ENCODE measurements around the gene IRF2BP2. TPM values are rescaled to one million over a fixed set of nuclear protein-coding genes. Genes with fewer than 3 reads are reported as not detected.

Gene IRF2BP2
- total and polyA plus RNA-seq, 2 donors (not counting 1 experiment from before 2014, with no cell fraction given) = 126 to 255 TPM

GRCh38 chr1:234644928-234645327, 35.0 kb upstream of the IRF2BP2 start:
- no peak overlapping the region for H3K9ac ChIP-seq (ENCODE audit: low read length)
- no peaks in the 10 kb centered on the region for H4K20me1 ChIP-seq (ENCODE audit: control insufficient read depth, insufficient read depth, low read length, poor library complexity, severe bottlenecking)
- H3K27me3 ChIP-seq (replicated peaks in 1 of 4; ENCODE audit: control extremely low read depth in 1 of 4, control insufficient read depth in 3 of 4, insufficient read depth in 4 of 4, low read length in 3 of 4) = no peaks in the 10 kb centered on the region
- ATAC-seq (ENCODE audit: low read depth) = no peak
- H3K9me3 ChIP-seq (ENCODE audit: control extremely low read depth in 1 of 3, control insufficient read depth in 2 of 3, insufficient read depth in 1 of 3, low read length in 2 of 3) = peaks cover 0 to 4% (median 0%) of the 10 kb centered on the region in 3 donors
- WGBS (ENCODE audit: insufficient coverage) = no CpG with 5 or more reads among the region's 3 CpGs
- Mint-ChIP-seq H3K9me3 (ENCODE audit: insufficient read depth) (peaks cover 4% of the 10 kb centered on the region), H3K4me3 (no peak overlapping the region), H3K27me3 (peaks cover 4% of the 10 kb centered on the region), H3K27ac (no peak overlapping the region), H3K4me1 (no peaks in the 10 kb centered on the region)
- intact Hi-C loops (cut with micrococcal nuclease) = no loop called here
- no peak for DNase-seq
- TF ChIP-seq, protein P1, sequence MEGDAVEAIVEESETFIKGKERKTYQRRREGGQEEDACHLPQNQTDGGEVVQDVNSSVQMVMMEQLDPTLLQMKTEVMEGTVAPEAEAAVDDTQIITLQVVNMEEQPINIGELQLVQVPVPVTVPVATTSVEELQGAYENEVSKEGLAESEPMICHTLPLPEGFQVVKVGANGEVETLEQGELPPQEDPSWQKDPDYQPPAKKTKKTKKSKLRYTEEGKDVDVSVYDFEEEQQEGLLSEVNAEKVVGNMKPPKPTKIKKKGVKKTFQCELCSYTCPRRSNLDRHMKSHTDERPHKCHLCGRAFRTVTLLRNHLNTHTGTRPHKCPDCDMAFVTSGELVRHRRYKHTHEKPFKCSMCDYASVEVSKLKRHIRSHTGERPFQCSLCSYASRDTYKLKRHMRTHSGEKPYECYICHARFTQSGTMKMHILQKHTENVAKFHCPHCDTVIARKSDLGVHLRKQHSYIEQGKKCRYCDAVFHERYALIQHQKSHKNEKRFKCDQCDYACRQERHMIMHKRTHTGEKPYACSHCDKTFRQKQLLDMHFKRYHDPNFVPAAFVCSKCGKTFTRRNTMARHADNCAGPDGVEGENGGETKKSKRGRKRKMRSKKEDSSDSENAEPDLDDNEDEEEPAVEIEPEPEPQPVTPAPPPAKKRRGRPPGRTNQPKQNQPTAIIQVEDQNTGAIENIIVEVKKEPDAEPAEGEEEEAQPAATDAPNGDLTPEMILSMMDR (IDR thresholded peaks at IDR 0.05) = no peak
- TF ChIP-seq EZH2 (IDR thresholded peaks at IDR 0.05; ENCODE audit: borderline replicate concordance, insufficient read depth, low read depth, low read length, poor library complexity, severe bottlenecking) = no peak
- CTCF ChIA-PET = no interaction called here
- no peaks in the 10 kb centered on the region for H3K79me2 ChIP-seq (ENCODE audit: control insufficient read depth, insufficient read depth, low read length)
- H3K36me3 ChIP-seq (replicated peaks in 1 of 2; ENCODE audit: control extremely low read depth in 1 of 2, control insufficient read depth in 1 of 2, extremely low read depth in 1 of 2, insufficient read depth in 2 of 2, low read length in 1 of 2) = no peaks in the 10 kb centered on the region
- H3K4me1 ChIP-seq (ENCODE audit: control insufficient read depth in 2 of 2, insufficient read depth in 2 of 2, low read length in 2 of 2) = no peaks in the 10 kb centered on the region
- POLR2A ChIA-PET = no interaction called here
- no peak overlapping the region for H3K4me2 ChIP-seq (replicated peaks; ENCODE audit: low read depth, low read length, poor library complexity, severe bottlenecking)
- H3K27ac ChIP-seq (ENCODE audit: low read length in 2 of 2) = no peak overlapping the region
- H2AFZ ChIP-seq (ENCODE audit: insufficient read depth, low read depth, low read length, poor library complexity, severe bottlenecking) = no peak overlapping the region
- no peak overlapping the region for H3K4me3 ChIP-seq (ENCODE audit: control extremely low read depth in 1 of 5, extremely low read depth in 1 of 5, insufficient read depth in 1 of 5, low read depth in 2 of 5, low read length in 4 of 5)

DNA sequence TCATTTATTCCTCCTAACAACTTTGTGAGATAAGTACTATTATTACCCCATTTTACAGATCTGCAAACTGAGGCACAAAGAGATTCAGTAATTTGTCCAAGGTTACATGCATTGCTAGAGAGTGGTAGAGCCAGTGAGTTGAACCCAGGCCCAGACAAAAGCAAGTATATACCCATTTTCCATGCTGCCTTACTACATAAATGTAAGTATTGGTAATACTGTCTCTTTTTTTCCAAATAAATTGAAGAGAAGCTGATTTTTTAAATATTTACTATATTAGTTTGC, 33.8 kb upstream of the IRF2BP2 start:
- no peaks in the 10 kb centered on the region for H4K20me1 ChIP-seq (ENCODE audit: control insufficient read depth, insufficient read depth, low read length, poor library complexity, severe bottlenecking)
- no peak overlapping the region for H3K4me2 ChIP-seq (replicated peaks; ENCODE audit: low read depth, low read length, poor library complexity, severe bottlenecking)
- Mint-ChIP-seq H3K27me3 (peaks cover 4% of the 10 kb centered on the region), H3K9me3 (ENCODE audit: insufficient read depth) (peaks cover 4% of the 10 kb centered on the region), H3K4me3 (no peak overlapping the region), H3K4me1 (no peaks in the 10 kb centered on the region), H3K27ac (no peak overlapping the region)
- H3K9me3 ChIP-seq (ENCODE audit: control extremely low read depth in 1 of 3, control insufficient read depth in 2 of 3, insufficient read depth in 1 of 3, low read length in 2 of 3) = peaks cover 0 to 4% (median 0%) of the 10 kb centered on the region in 3 donors
- H3K79me2 ChIP-seq (ENCODE audit: control insufficient read depth, insufficient read depth, low read length) = no peaks in the 10 kb centered on the region
- no peak overlapping the region for H3K4me3 ChIP-seq (ENCODE audit: control extremely low read depth in 1 of 5, extremely low read depth in 1 of 5, insufficient read depth in 1 of 5, low read depth in 2 of 5, low read length in 4 of 5)
- H3K36me3 ChIP-seq (replicated peaks in 1 of 2; ENCODE audit: control extremely low read depth in 1 of 2, control insufficient read depth in 1 of 2, extremely low read depth in 1 of 2, insufficient read depth in 2 of 2, low read length in 1 of 2) = no peaks in the 10 kb centered on the region
- H3K9ac ChIP-seq (ENCODE audit: low read length) = no peak overlapping the region
- TF ChIP-seq EZH2 (IDR thresholded peaks at IDR 0.05; ENCODE audit: borderline replicate concordance, insufficient read depth, low read depth, low read length, poor library complexity, severe bottlenecking) = no peak
- TF ChIP-seq, protein P1 (IDR thresholded peaks at IDR 0.05) = no peak
- ChIA-PET CTCF (interaction anchor here (0.6 kb wide), 1 partner anchor 96 kb away, joined by 3 read pairs; no protein-coding TSS in a partner anchor), POLR2A (no interaction called here)
- ATAC-seq (ENCODE audit: low read depth) (no peak), DNase-seq (no peak)
- H2AFZ ChIP-seq (ENCODE audit: insufficient read depth, low read depth, low read length, poor library complexity, severe bottlenecking) = no peak overlapping the region
- H3K4me1 ChIP-seq (ENCODE audit: control insufficient read depth in 2 of 2, insufficient read depth in 2 of 2, low read length in 2 of 2) = no peaks in the 10 kb centered on the region
- intact Hi-C loops (cut with micrococcal nuclease) = no loop called here
- no peak overlapping the region for H3K27ac ChIP-seq (ENCODE audit: low read length in 2 of 2)
- H3K27me3 ChIP-seq (replicated peaks in 1 of 4; ENCODE audit: control extremely low read depth in 1 of 4, control insufficient read depth in 3 of 4, insufficient read depth in 4 of 4, low read length in 3 of 4) = no peaks in the 10 kb centered on the region
